HepG2 (cell line): Measurements from ENCODE around the gene GRIP2. TPM values are rescaled to one million over a fixed set of nuclear protein-coding genes. Genes with fewer than 3 reads are reported as not detected.

Experiments used
- ATAC-seq: fragments of 200-7000 bp; cut with Tn5 transposase; 3 replicates; pipeline ENCODE4 v1.9.1; 2020; ENCODE audit warnings: mild to moderate bottlenecking, moderate library complexity
- BruUV-seq: library from RNA; stranded (reverse); fragments of 400-500 nt; replicated peaks from 2 replicates; lab custom pipeline; 2021; lab: Mats Ljungman, UMichigan
- CTCF ChIA-PET: fragments of 300-600 bp; formaldehyde crosslinking; extraction: SDS; loops from one replicate; lab custom pipeline; 2021; ENCODE audit warnings: low total read pairs, inconsistent platforms, low intra/inter-chr PET ratio; lab: Yijun Ruan, JAX
- POLR2A ChIA-PET: fragments of 350-600 bp; sonication (Branson Sonifier 250); formaldehyde crosslinking; loops from one replicate; lab custom pipeline; 2020; ENCODE audit warnings: antibody characterized with exemption, inconsistent platforms; lab: Yijun Ruan, JAX
- DNase-seq: peaks from one replicate; pipeline ENCODE4 v3.0.0-alpha.2; 2015; ENCODE audit warnings: low spot score
- FAIRE-seq: peaks from 3 replicates; lab custom pipeline; 2011; peaks lifted over from hg19 to GRCh38; lab: Jason Lieb, UNC
- H2AFZ ChIP-seq: one replicate; pipeline ENCODE4 v1.6.1; 2011; ENCODE audit warnings: low read length, inconsistent platforms
- H3K27ac ChIP-seq: fragments of 300-600 bp; 3 replicates; pipeline ENCODE4 v1.8.0; 2011; ENCODE audit warnings: mixed run types, mild to moderate bottlenecking, mixed read lengths, low read length, inconsistent platforms; ENCODE audit not compliant: insufficient read depth; ENCODE audit errors: extremely low read length
- H3K27me3 ChIP-seq, 2 experiments: fragments of 200-600 bp in 1 of 2; 2 replicates in 1 of 2; 3 replicates in 1 of 2; pipeline versions ENCODE4 v1.6.0 to v1.8.0; 2011; ENCODE audit warnings: low read length in 2 of 2, mild to moderate bottlenecking in 2 of 2, moderate library complexity in 2 of 2, inconsistent platforms in 1 of 2; ENCODE audit not compliant: insufficient read depth in 2 of 2, control insufficient read depth in 1 of 2
- H3K36me3 ChIP-seq, 2 experiments: fragments of 200-600 bp in 1 of 2; replicated peaks in 1 of 2; 2 replicates in 1 of 2; 3 replicates in 1 of 2; pipeline versions ENCODE4 v1.5.1 to v1.8.0; 2011; ENCODE audit warnings: low read length in 2 of 2, inconsistent platforms in 1 of 2; ENCODE audit not compliant: insufficient read depth in 2 of 2, control insufficient read depth in 1 of 2
- H3K4me1 ChIP-seq: 2 replicates; pipeline ENCODE4 v1.5.1; 2012; ENCODE audit warnings: low read length, inconsistent platforms; ENCODE audit not compliant: insufficient read depth
- H3K4me2 ChIP-seq: 2 replicates; pipeline ENCODE4 v1.6.0; 2011; ENCODE audit warnings: low read depth, low read length, inconsistent platforms
- H3K4me3 ChIP-seq, 3 experiments: fragments of 200-600 bp in 1 of 3; sonication (generic), shearing (Covaris generic) in 1 of 3; replicated peaks in 1 of 3; 2 replicates each; pipeline ENCODE4 v1.5.1; 2011 to 2016; ENCODE audit warnings: low read length in 3 of 3, inconsistent platforms in 2 of 3, low read depth in 2 of 3, mild to moderate bottlenecking in 2 of 3, control low read depth in 1 of 3, mixed read lengths in 1 of 3; ENCODE audit not compliant: insufficient read depth in 1 of 3
- H3K79me2 ChIP-seq: one replicate; pipeline ENCODE4 v1.6.1; 2011; ENCODE audit warnings: low read length, inconsistent platforms; ENCODE audit not compliant: insufficient read depth
- H3K9ac ChIP-seq: 2 replicates; pipeline ENCODE4 v1.6.0; 2011; ENCODE audit warnings: mild to moderate bottlenecking, low read depth, low read length, inconsistent platforms; ENCODE audit not compliant: insufficient read depth
- H3K9me3 ChIP-seq: 2 replicates; pipeline ENCODE4 v1.5.1; 2012; ENCODE audit warnings: mild to moderate bottlenecking, low read length
- H4K20me1 ChIP-seq: 2 replicates; pipeline ENCODE4 v1.6.0; 2011; ENCODE audit warnings: inconsistent platforms, mild to moderate bottlenecking, low read length, moderate library complexity; ENCODE audit not compliant: insufficient read depth
- ATM ChIP-seq: fragments of 450-650 bp; IDR thresholded peaks from 2 replicates; pipeline ENCODE4 v1.7.1; 2017; ENCODE audit warnings: mild to moderate bottlenecking, borderline replicate concordance
- DR1 ChIP-seq: sonication (generic); formaldehyde crosslinking; IDR thresholded peaks from 2 replicates; pipeline ENCODE4 v1.8.0; 2021; ENCODE audit warnings: mild to moderate bottlenecking, missing genetic modification reagents, inconsistent platforms
- EED ChIP-seq: sonication (generic); formaldehyde crosslinking; IDR thresholded peaks from 2 replicates; pipeline ENCODE4 v1.5.0; 2020; ENCODE audit warnings: mild to moderate bottlenecking, missing genetic modification reagents
- ERF ChIP-seq: IDR thresholded peaks from 2 replicates; pipeline ENCODE4 v1.6.1; 2018; ENCODE audit warnings: missing biosample characterization, missing genetic modification reagents
- GZF1 ChIP-seq: sonication (generic); formaldehyde crosslinking; IDR thresholded peaks from 2 replicates; pipeline ENCODE4 v1.5.1; 2020; ENCODE audit warnings: mild to moderate bottlenecking, missing genetic modification reagents
- KDM5B ChIP-seq: sonication (generic); formaldehyde crosslinking; IDR thresholded peaks from 2 replicates; pipeline ENCODE4 v1.4.0; 2020; ENCODE audit warnings: missing genetic modification reagents, mild to moderate bottlenecking, borderline replicate concordance
- MTF1 ChIP-seq: sonication (generic); formaldehyde crosslinking; IDR thresholded peaks from 2 replicates; pipeline ENCODE4 v1.5.0; 2020; ENCODE audit warnings: missing genetic modification reagents
- RELA ChIP-seq: sonication (generic); formaldehyde crosslinking; IDR thresholded peaks from 2 replicates; pipeline ENCODE4 v1.4.0; 2020; ENCODE audit warnings: missing genetic modification reagents
- SP4 ChIP-seq: sonication (generic); formaldehyde crosslinking; IDR thresholded peaks from 2 replicates; pipeline ENCODE4 v1.8.1; 2023; ENCODE audit warnings: mild to moderate bottlenecking, missing genetic modification reagents
- ZFX ChIP-seq: sonication (generic); formaldehyde crosslinking; IDR thresholded peaks from 2 replicates; pipeline ENCODE4 v1.4.0; 2020; ENCODE audit warnings: mild to moderate bottlenecking, low read depth, missing genetic modification reagents, moderate library complexity
- ZNF598 ChIP-seq: sonication (generic); formaldehyde crosslinking; IDR thresholded peaks from 2 replicates; pipeline ENCODE4 v1.5.1; 2020; ENCODE audit warnings: mild to moderate bottlenecking, missing genetic modification reagents, borderline replicate concordance
- ZNF740 ChIP-seq: sonication (generic); formaldehyde crosslinking; IDR thresholded peaks from 2 replicates; pipeline ENCODE4 v1.4.0; 2020; ENCODE audit warnings: missing genetic modification reagents
- WGBS: methylation state at CpG from one replicate; pipeline ENCODE4 v1.1.6; 2017; ENCODE audit warnings: low lambda C conversion rate; 5-methylcytosine and 5-hydroxymethylcytosine counted together
- in situ Hi-C: cut with HindIII; loops from 2 replicates; pipeline ENCODE4 v1.10.0; 2017; ENCODE audit warnings: low pct_unique_long_range_greater_than_20kb; ENCODE audit not compliant: extremely low pct_ligation_motif_present
- intact Hi-C: fragments of 100-400 bp; cut with micrococcal nuclease; formaldehyde crosslinking; loops from one replicate; pipeline ENCODE4 v1.10.0; 2022; ENCODE audit not compliant: unreplicated experiment
- polyA plus RNA-seq, 8 experiments: library from polyadenylated mRNA; depleted of rRNA in 3 of 8; stranded (reverse) in 7 of 8; unstranded in 1 of 8; fragments of >200 nt; fragmentation: Illumina TruSeq in 4 of 8; extraction: Trizol in 4 of 8; gene quantifications; 2 replicates each; pipeline versions ENCODE4 v1.2.1 to v1.2.3, GENCODE V29; 2011 to 2016; ENCODE audit warnings: low read depth in 4 of 8, missing spikeins in 1 of 8, mixed read lengths in 1 of 8; ENCODE audit not compliant: insufficient read depth in 1 of 8
- total RNA-seq, 5 experiments: library from RNA; depleted of rRNA; stranded (reverse); fragments of >200 nt; fragmentation: Illumina TruSeq; extraction: Trizol; gene quantifications; 2 replicates each; pipeline ENCODE4 v1.2.3, GENCODE V29; 2016; ENCODE audit warnings: low read depth in 1 of 5
- TF ChIP-seq, protein P1 (sequence below): sonication (generic); formaldehyde crosslinking; IDR thresholded peaks from 2 replicates; pipeline ENCODE4 v1.4.0; 2020; ENCODE audit warnings: mild to moderate bottlenecking, missing genetic modification reagents

GRIP2 gene
- total and polyA plus RNA-seq, 2 of the 13 experiments (the other 11 are each of a cell fraction or from before 2014, with no cell fraction given) = 0.11 to 0.24 TPM

GRCh38 chr3:14490255-14490654, 49.9 kb downstream of the GRIP2 start:
- DNase-seq (no peak), ATAC-seq (no peak), FAIRE-seq (no peak)
- in situ Hi-C loops (no loop called here), intact Hi-C loops (no loop called here)
- Histone ChIP-seq H3K4me1 (no peaks in the 10 kb centered on the region), H3K4me2 (no peak overlapping the region), H3K36me3 (peaks cover 3 to 17% of the 10 kb centered on the region in 2 experiments; a peak in 3 of 5 replicates), H3K9ac (no peak overlapping the region), H3K9me3 (no peaks in the 10 kb centered on the region), H3K27ac (no peak overlapping the region), H4K20me1 (no peaks in the 10 kb centered on the region), H3K79me2 (no peaks in the 10 kb centered on the region), H3K4me3 (no peak overlapping the region), H3K27me3 (no peaks in the 10 kb centered on the region), H2AFZ (no peak overlapping the region)
- BruUV-seq = no TSS peak
- WGBS = 85% methylated on average over 4 of the region's 4 CpGs
- TF ChIP-seq ATM (no peak), SP4 (CRISPR knock-in tag) (no peak), RELA (CRISPR knock-in tag) (no peak), GZF1 (CRISPR knock-in tag) (no peak), EED (CRISPR knock-in tag) (no peak), ZNF740 (CRISPR knock-in tag) (no peak), MTF1 (CRISPR knock-in tag) (no peak), ZNF598 (no peak), DR1 (CRISPR knock-in tag) (no peak), ZFX (CRISPR knock-in tag) (no peak), ERF (no peak), KDM5B (CRISPR knock-in tag) (no peak)
- TF ChIP-seq, protein P1, sequence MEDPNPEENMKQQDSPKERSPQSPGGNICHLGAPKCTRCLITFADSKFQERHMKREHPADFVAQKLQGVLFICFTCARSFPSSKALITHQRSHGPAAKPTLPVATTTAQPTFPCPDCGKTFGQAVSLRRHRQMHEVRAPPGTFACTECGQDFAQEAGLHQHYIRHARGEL = no peak
- ChIA-PET POLR2A (no interaction called here), CTCF (no interaction called here)
